Erythroblast (primary cell): ENCODE measurements around the gene EIF2B5.

ENCODE experiments used
- GATA1 ChIP-seq: IDR thresholded peaks from 2 replicates; pipeline ENCODE4 v1.6.1; 2011; ENCODE audit warnings: low read depth, mild to moderate bottlenecking, control low read depth, low read length, moderate library complexity
- POLR2A ChIP-seq: IDR thresholded peaks from 2 replicates; pipeline ENCODE4 v1.6.1; 2011; ENCODE audit warnings: mild to moderate bottlenecking, low read length

GRCh38 chr3:184175981-184176376 lies 40.8 kb downstream of the EIF2B5 start:
- TF ChIP-seq POLR2A (no peak), GATA1 (no peak)
